ENCODE results near the gene TSEN54. TPM values are rescaled to one million over a fixed set of nuclear protein-coding genes. Genes with fewer than 3 reads are reported as not detected.

Gene TSEN54
- total RNA-seq, 1 experiment from 2014 or later = 74.5 TPM

- peak within 1 kb of the TSS; percentile 76 for H3K27ac Mint-ChIP-seq (ENCODE audit: unreplicated experiment)
- Histone ChIP-seq H3K4me3 (ENCODE audit: low read depth, low read length) (peak within 1 kb of the TSS; percentile 68), H3K27me3 (replicated peaks; ENCODE audit: control insufficient read depth, insufficient read depth, low read length) (no peaks in the 10 kb centered on the region), H3K4me1 (peaks cover 5% of the 10 kb centered on the region; the same call in 1 of the 2 replicates), H3K36me3 (ENCODE audit: control insufficient read depth, insufficient read depth, low read length) (no peaks in the 10 kb centered on the region; the same call in 1 of the 2 replicates), H3K9me3 (no peaks in the 10 kb centered on the region)
- H3K4me3 Mint-ChIP-seq (ENCODE audit: unreplicated experiment) = peak within 1 kb of the TSS; percentile 92
- BruUV-seq (replicated peaks) = no TSS peak
- H3K4me1 Mint-ChIP-seq (ENCODE audit: low read depth, unreplicated experiment) = peaks cover 16% of the 10 kb centered on the region
- H3K36me3 Mint-ChIP-seq (ENCODE audit: insufficient read depth, unreplicated experiment) = peaks cover 58% of the 10 kb centered on the region
- H3K9me3 Mint-ChIP-seq (ENCODE audit: unreplicated experiment) = no peaks in the 10 kb centered on the region
- peak; percentile 47 to 54 for TF ChIP-seq CTCF (IDR thresholded peaks at IDR 0.05; ENCODE audit: insufficient read depth in 1 of 2, low read depth in 1 of 2, low read length in 1 of 2, severe bottlenecking in 1 of 2, unreplicated experiment in 1 of 2)
- POLR2A ChIA-PET = interaction anchor here (0.5 to 1.8 kb wide), 23 partner anchors 8 to 644 kb away, joined by 3 to 26 read pairs (median 4); partner anchors contain the start of genes GRB2, MIF4GD, TMEM94 and TSEN54
- peak; percentile 95 to 98 for DNase-seq
- no peaks in the 10 kb centered on the region for H3K27me3 Mint-ChIP-seq (ENCODE audit: insufficient read depth, unreplicated experiment)
- intact Hi-C loops (cut with micrococcal nuclease; ENCODE audit: unreplicated experiment) = loop anchor here (1.0 to 5.0 kb wide), 3 partner anchors 9 to 98 kb away; partner anchors contain the start of genes MYO15B and TSEN54
- CTCF ChIA-PET = interaction anchor here (0.5 to 3.2 kb wide), 16 partner anchors 8 to 1444 kb away, joined by 3 to 52 read pairs (median 4); partner anchors contain the start of genes MIF4GD, SLC25A19 and TSEN54
Observed at GRCh38 chr17:75524970-75525805, 8.9 kb downstream of the TSEN54 start, which contains the start of gene LLGL2. TSS of gene LLGL2 (plus strand) at chr17:75525697. CDS start at chr17:75543427, 17,730 bp downstream.

- Histone ChIP-seq H3K36me3 (ENCODE audit: control insufficient read depth, insufficient read depth, low read length) (no peaks in the 10 kb centered on the region; the same call in 1 of the 2 replicates), H3K9me3 (no peaks in the 10 kb centered on the region), H3K4me3 (ENCODE audit: low read depth, low read length) (peak overlapping the region; percentile 68), H3K4me1 (peaks cover 10% of the 10 kb centered on the region), H3K27me3 (replicated peaks; ENCODE audit: control insufficient read depth, insufficient read depth, low read length) (no peaks in the 10 kb centered on the region)
- no peak for TF ChIP-seq CTCF (IDR thresholded peaks at IDR 0.05; ENCODE audit: insufficient read depth in 1 of 2, low read depth in 1 of 2, low read length in 1 of 2, severe bottlenecking in 1 of 2, unreplicated experiment in 1 of 2)
- Mint-ChIP-seq H3K36me3 (ENCODE audit: insufficient read depth, unreplicated experiment) (peaks cover 65% of the 10 kb centered on the region), H3K27ac (ENCODE audit: unreplicated experiment) (peak overlapping the region; percentile 76), H3K27me3 (ENCODE audit: insufficient read depth, unreplicated experiment) (no peaks in the 10 kb centered on the region), H3K4me3 (ENCODE audit: unreplicated experiment) (peak overlapping the region; percentile 92), H3K4me1 (ENCODE audit: low read depth, unreplicated experiment) (peaks cover 19% of the 10 kb centered on the region), H3K9me3 (ENCODE audit: unreplicated experiment) (no peaks in the 10 kb centered on the region)
- intact Hi-C loops (cut with micrococcal nuclease; ENCODE audit: unreplicated experiment) = loop anchor here (1.0 to 5.0 kb wide), 4 partner anchors 10 to 99 kb away; partner anchors contain the start of genes MYO15B and TSEN54
- ChIA-PET CTCF (interaction anchor here (0.5 to 3.2 kb wide), 19 partner anchors 9 to 257 kb away, joined by 3 to 52 read pairs (median 4); partner anchors contain the start of genes MIF4GD, SLC25A19, SMIM5 and TMEM94), POLR2A (interaction anchor here (0.5 to 1.8 kb wide), 18 partner anchors 8 to 322 kb away, joined by 3 to 26 read pairs (median 4); partner anchors contain the start of genes GGA3, MRPS7, TMEM94 and TSEN54)
- no TSS peak for BruUV-seq (replicated peaks)
- peak in 1 of 2 experiments; percentile 68 for DNase-seq
Observed at GRCh38 chr17:75525806-75526554, 9.7 kb downstream of the TSEN54 start.

Measured in Caco-2 (cell line).